HCT116 (cell line): ENCODE measurements around the gene STRN. TPM values are rescaled to one million over a fixed set of nuclear protein-coding genes. Genes with fewer than 3 reads are reported as not detected.

Experiments
- ATAC-seq: fragments of 200-7000 bp; cut with Tn5 transposase; 2 replicates; pipeline ENCODE4 v1.9.1; 2020; ENCODE audit warnings: mild to moderate bottlenecking, moderate library complexity
- BruUV-seq: library from RNA; stranded (reverse); fragments of 400-500 nt; replicated peaks from 2 replicates; lab custom pipeline; 2021; lab: Mats Ljungman, UMichigan
- CTCF ChIA-PET: fragments of 300-600 bp; sonication (Branson Sonifier 250); formaldehyde crosslinking; loops from one replicate; lab custom pipeline; 2021; ENCODE audit warnings: antibody characterized with exemption; lab: Charles Lee
- POLR2A ChIA-PET: fragments of 300-600, 350-600 bp; sonication (Branson Sonifier 250); formaldehyde crosslinking; loops from one replicate; lab custom pipeline; 2021; ENCODE audit warnings: antibody characterized with exemption; lab: Charles Lee
- RAD21 ChIA-PET, 2 experiments: fragments of 300-600 bp; sonication (Branson Sonifier 250); formaldehyde crosslinking; loops; one replicate each; lab custom pipeline; 2023; ENCODE audit warnings: low total read pairs in 2 of 2; ENCODE audit not compliant: uncharacterized antibody in 2 of 2, unreplicated experiment in 2 of 2, low non-redundant PET in 1 of 2; lab: Charles Lee
- DNase-seq: peaks from one replicate; pipeline ENCODE4 v3.0.0-alpha.2; 2010; ENCODE audit warnings: low read depth, low spot score
- H2AFZ ChIP-seq: fragments of 200-600 bp; shearing (Covaris generic), sonication (generic); 2 replicates; pipeline ENCODE4 v1.6.1; 2017; ENCODE audit warnings: low read depth, mixed run types, mixed read lengths, antibody characterized with exemption, low read length; ENCODE audit not compliant: poor library complexity, severe bottlenecking
- H3K27ac ChIP-seq: 2 replicates; pipeline ENCODE4 v1.5.1; 2012; ENCODE audit warnings: low read depth, low read length
- H3K27me3 ChIP-seq: fragments of 200-600 bp; sonication (generic); 2 replicates; pipeline ENCODE4 v1.6.1; 2016; ENCODE audit warnings: mixed run types, low read length, mixed read lengths; ENCODE audit not compliant: insufficient read depth
- H3K36me3 ChIP-seq, 2 experiments: fragments of 200-500 bp in 1 of 2; fragments of 200-600 bp in 1 of 2; sonication (Bioruptor generic) in 1 of 2; sonication (generic) in 1 of 2; 2 replicates each; pipeline versions ENCODE4 v1.5.1 to v1.6.1; 2014 to 2016; ENCODE audit warnings: low read length in 2 of 2, inconsistent platforms in 1 of 2, mixed read lengths in 1 of 2, mixed run types in 1 of 2; ENCODE audit not compliant: insufficient read depth in 2 of 2, control insufficient read depth in 1 of 2
- H3K4me1 ChIP-seq, 2 experiments: fragments of 200-600 bp in 1 of 2; sonication (generic) in 1 of 2; 2 replicates each; pipeline versions ENCODE4 v1.5.1 to v1.6.1; 2012 to 2017; ENCODE audit warnings: low read length in 2 of 2, inconsistent platforms in 1 of 2, mild to moderate bottlenecking in 1 of 2, mixed read lengths in 1 of 2, mixed run types in 1 of 2, moderate library complexity in 1 of 2; ENCODE audit not compliant: insufficient read depth in 2 of 2, control insufficient read depth in 1 of 2
- H3K4me2 ChIP-seq: fragments of 200-600 bp; sonication (generic); 2 replicates; pipeline ENCODE4 v1.6.1; 2017; ENCODE audit warnings: mixed run types, low read length, mixed read lengths
- H3K4me3 ChIP-seq, 2 experiments: fragments of 200-600 bp in 1 of 2; sonication (generic) in 1 of 2; replicated peaks in 1 of 2; 2 replicates each; pipeline ENCODE4 v1.5.1; 2011 to 2016; ENCODE audit warnings: low read length in 2 of 2, control low read depth in 1 of 2, low read depth in 1 of 2, mild to moderate bottlenecking in 1 of 2, mixed read lengths in 1 of 2, mixed run types in 1 of 2
- H3K79me2 ChIP-seq: fragments of 200-600 bp; sonication (generic); 2 replicates; pipeline ENCODE4 v1.6.1; 2017; ENCODE audit warnings: mild to moderate bottlenecking, mixed run types, low read length, moderate library complexity, mixed read lengths; ENCODE audit not compliant: insufficient read depth
- H3K9ac ChIP-seq: fragments of 200-600 bp; sonication (generic); 2 replicates; pipeline ENCODE4 v1.6.1; 2016; ENCODE audit warnings: low read length, mixed read lengths
- H3K9me2 ChIP-seq: fragments of 200-600 bp; sonication (generic), shearing (Covaris generic); 2 replicates; pipeline ENCODE4 v1.6.1; 2017; ENCODE audit warnings: mixed run types, mild to moderate bottlenecking, moderate library complexity; ENCODE audit not compliant: insufficient read depth
- H3K9me3 ChIP-seq, 2 experiments: fragments of 200-500 bp in 1 of 2; fragments of 200-600 bp in 1 of 2; sonication (Bioruptor generic) in 1 of 2; sonication (generic) in 1 of 2; 2 replicates each; pipeline ENCODE4 v1.6.1; 2014 to 2017; ENCODE audit warnings: low read length in 2 of 2, mixed read lengths in 2 of 2, inconsistent platforms in 1 of 2, low read depth in 1 of 2, mild to moderate bottlenecking in 1 of 2, mixed run types in 1 of 2, moderate library complexity in 1 of 2; ENCODE audit not compliant: control insufficient read depth in 1 of 2, insufficient read depth in 1 of 2
- H4K20me1 ChIP-seq: fragments of 200-600 bp; sonication (generic), shearing (Covaris generic); 2 replicates; pipeline ENCODE4 v1.6.1; 2017; ENCODE audit warnings: mixed run types, mild to moderate bottlenecking, moderate library complexity; ENCODE audit not compliant: insufficient read depth
- CEBPB ChIP-seq: IDR thresholded peaks from 2 replicates; pipeline ENCODE4 v1.6.1; 2012; ENCODE audit warnings: low read depth
- EZH2 ChIP-seq: fragments of 200-600 bp; sonication (generic); IDR thresholded peaks from 2 replicates; pipeline ENCODE4 v1.6.1; 2017; ENCODE audit warnings: antibody characterized with exemption, mixed run types
- JUND ChIP-seq: IDR thresholded peaks from 2 replicates; pipeline ENCODE4 v1.6.1; 2012
- POLR2AphosphoS5 ChIP-seq: IDR thresholded peaks from 2 replicates; pipeline ENCODE4 v1.6.1; 2011; ENCODE audit warnings: mild to moderate bottlenecking, low read depth, low read length, moderate library complexity
- RAD21 ChIP-seq: IDR thresholded peaks from 2 replicates; pipeline ENCODE4 v1.6.1; 2012; ENCODE audit warnings: low read depth, mild to moderate bottlenecking
- TCF7L2 ChIP-seq: IDR thresholded peaks from 2 replicates; pipeline ENCODE4 v1.7.0; 2011; ENCODE audit warnings: borderline replicate concordance, inconsistent platforms; ENCODE audit not compliant: insufficient read depth, insufficient read length; ENCODE audit errors: extremely low read depth
- ZFX ChIP-seq: fragments of 450-650 bp; IDR thresholded peaks from 2 replicates; pipeline ENCODE4 v1.6.1; 2017
- intact Hi-C: fragments of 100-400 bp; cut with micrococcal nuclease; formaldehyde crosslinking; loops from 2 replicates; pipeline ENCODE4 v1.10.0; 2022
- total RNA-seq: library from RNA; stranded (reverse); gene quantifications from one replicate; pipeline ENCODE4 v1.2.1, GENCODE V29; 2021; ENCODE audit not compliant: unreplicated experiment
- TF ChIP-seq, protein P1 (sequence below), 3 experiments: fragments of 200-600 bp in 1 of 3; sonication (generic) in 1 of 3; IDR thresholded peaks in 2 of 3; conservative IDR thresholded peaks in 1 of 3; 2 replicates each; pipeline ENCODE4 v1.5.1; 2012 to 2017; ENCODE audit warnings: low read depth in 2 of 3, low read length in 2 of 3, antibody characterized with exemption in 1 of 3, borderline replicate concordance in 1 of 3, control low read depth in 1 of 3, mild to moderate bottlenecking in 1 of 3, mixed read lengths in 1 of 3, mixed run types in 1 of 3, moderate library complexity in 1 of 3; ENCODE audit not compliant: insufficient read depth in 1 of 3
- TF ChIP-seq, protein P2 (sequence below): IDR thresholded peaks from 2 replicates; pipeline ENCODE4 v1.6.1; 2012

The STRN gene
- total RNA-seq, 1 experiment from 2014 or later: 26.4 TPM

DNA sequence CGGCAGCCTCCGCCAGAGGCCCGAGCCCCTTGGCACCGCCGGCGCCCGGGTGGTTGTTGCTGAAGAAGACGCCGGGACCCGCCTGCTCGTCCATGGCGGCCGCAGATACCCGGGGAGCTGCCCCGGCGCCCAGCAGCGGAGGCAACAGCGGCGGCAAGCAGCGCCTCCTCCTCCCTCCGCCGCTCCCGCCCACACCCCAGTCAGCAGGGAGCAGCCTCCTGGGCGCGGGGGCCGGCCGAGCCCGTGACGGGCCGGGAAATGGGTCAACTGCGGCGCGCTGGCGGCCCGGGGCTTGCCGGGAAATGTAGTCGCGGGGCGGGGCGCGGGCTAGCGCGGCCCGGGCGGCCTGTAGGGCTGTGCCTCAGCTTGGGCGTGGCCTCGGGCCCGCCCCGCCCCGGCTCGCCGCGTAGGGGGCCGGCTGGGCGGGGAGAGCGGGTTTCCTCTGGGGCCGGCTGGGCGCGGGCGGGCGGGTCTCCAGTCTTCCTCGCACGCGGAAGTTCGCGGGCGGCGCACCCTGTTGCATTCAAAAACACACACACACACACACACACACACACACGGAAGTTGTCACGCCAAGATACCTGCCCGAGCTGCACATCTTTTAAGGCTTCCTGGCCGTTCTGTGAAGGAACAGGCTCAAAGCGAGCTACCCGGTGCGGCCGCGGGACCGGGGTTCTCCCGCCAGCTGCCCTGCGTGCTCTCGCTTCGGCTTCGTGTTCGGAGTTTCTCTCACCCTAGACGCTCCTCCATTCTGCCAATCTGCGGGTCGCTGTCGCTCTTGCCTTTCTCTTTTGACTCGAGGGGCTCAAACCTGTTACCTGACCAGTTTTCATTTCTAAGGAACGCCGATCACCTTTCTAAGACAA lies at the start of gene STRN (continued):
- no peak for TF ChIP-seq TCF7L2
- TF ChIP-seq RAD21: no peak
- peak; percentile 77 for TF ChIP-seq ZFX
- TF ChIP-seq EZH2: no peak
- TF ChIP-seq, protein P1, sequence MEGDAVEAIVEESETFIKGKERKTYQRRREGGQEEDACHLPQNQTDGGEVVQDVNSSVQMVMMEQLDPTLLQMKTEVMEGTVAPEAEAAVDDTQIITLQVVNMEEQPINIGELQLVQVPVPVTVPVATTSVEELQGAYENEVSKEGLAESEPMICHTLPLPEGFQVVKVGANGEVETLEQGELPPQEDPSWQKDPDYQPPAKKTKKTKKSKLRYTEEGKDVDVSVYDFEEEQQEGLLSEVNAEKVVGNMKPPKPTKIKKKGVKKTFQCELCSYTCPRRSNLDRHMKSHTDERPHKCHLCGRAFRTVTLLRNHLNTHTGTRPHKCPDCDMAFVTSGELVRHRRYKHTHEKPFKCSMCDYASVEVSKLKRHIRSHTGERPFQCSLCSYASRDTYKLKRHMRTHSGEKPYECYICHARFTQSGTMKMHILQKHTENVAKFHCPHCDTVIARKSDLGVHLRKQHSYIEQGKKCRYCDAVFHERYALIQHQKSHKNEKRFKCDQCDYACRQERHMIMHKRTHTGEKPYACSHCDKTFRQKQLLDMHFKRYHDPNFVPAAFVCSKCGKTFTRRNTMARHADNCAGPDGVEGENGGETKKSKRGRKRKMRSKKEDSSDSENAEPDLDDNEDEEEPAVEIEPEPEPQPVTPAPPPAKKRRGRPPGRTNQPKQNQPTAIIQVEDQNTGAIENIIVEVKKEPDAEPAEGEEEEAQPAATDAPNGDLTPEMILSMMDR (IDR thresholded peaks at IDR 0.05 in 2 of 3, conservative IDR thresholded peaks at IDR 0.05 in 1 of 3; ENCODE audit: borderline replicate concordance in 1 of 3, insufficient read depth in 1 of 3, low read depth in 2 of 3, low read length in 2 of 3): no peak
- TF ChIP-seq POLR2AphosphoS5: peak; percentile 93
- TF ChIP-seq, protein P2, sequence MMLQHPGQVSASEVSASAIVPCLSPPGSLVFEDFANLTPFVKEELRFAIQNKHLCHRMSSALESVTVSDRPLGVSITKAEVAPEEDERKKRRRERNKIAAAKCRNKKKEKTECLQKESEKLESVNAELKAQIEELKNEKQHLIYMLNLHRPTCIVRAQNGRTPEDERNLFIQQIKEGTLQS: no peak

DNA sequence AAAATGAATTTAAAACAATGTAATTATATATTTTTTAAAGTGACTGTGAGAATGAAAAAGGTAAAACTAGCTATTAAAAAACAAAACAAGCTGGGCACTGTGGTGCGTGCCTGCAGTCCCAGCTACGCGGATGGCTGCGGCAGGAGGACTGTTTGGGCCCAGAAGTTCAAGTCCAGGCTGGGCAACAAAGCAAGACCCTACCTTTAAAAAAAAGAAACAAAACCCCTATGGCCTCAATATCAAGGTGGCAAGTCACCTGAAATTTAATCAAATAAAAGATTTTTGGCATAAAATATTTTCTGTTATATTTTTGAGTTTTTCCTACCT lies 46.9 kb upstream of the STRN start:
- ATAC-seq (no peak), DNase-seq (no peak)
- ChIA-PET POLR2A (no interaction called here), RAD21 (no interaction called here), CTCF (no interaction called here)
- intact Hi-C loops: no loop called here
- H3K36me3 ChIP-seq: peaks cover 0 to 3% of the 10 kb centered on the region in 2 experiments; a peak in 1 of 4 replicates
- no peak overlapping the region for H3K9ac ChIP-seq
- no peaks in the 10 kb centered on the region for H3K27me3 ChIP-seq
- H3K4me2 ChIP-seq: no peak overlapping the region
- H3K9me2 ChIP-seq: no peaks in the 10 kb centered on the region
- no peaks in the 10 kb centered on the region for H3K4me1 ChIP-seq
- no peak for TF ChIP-seq CEBPB
- TF ChIP-seq, protein P2: no peak
- TF ChIP-seq JUND: no peak
- no peak for TF ChIP-seq EZH2
- H4K20me1 ChIP-seq: no peaks in the 10 kb centered on the region
- no peaks in the 10 kb centered on the region for H3K79me2 ChIP-seq
- no peaks in the 10 kb centered on the region for H3K9me3 ChIP-seq
- BruUV-seq: no TSS peak
- H3K27ac ChIP-seq: no peak overlapping the region
- no peak overlapping the region for H2AFZ ChIP-seq
- H3K4me3 ChIP-seq: no peak overlapping the region
